Activated naive CD8-positive, alpha-beta T cell treated with anti-CD3 and anti-CD28 coated beads for 36 hours (primary cell): Measurements from ENCODE around the gene UBE4B. TPM values are rescaled to one million over a fixed set of nuclear protein-coding genes. Genes with fewer than 3 reads are reported as not detected.
"Not testable (repeated sequence)": the region's sequence is repeated elsewhere in the genome, so short reads cannot be mapped to it uniquely, and the experiment has no call there.

ENCODE experiments used
- DNase-seq: peaks from one replicate; pipeline ENCODE4 v3.0.0; 2021
- H3K27ac Mint-ChIP-seq: one replicate; pipeline ENCODE4 v1.8.0; 2022; ENCODE audit warnings: mild to moderate bottlenecking, moderate library complexity, mixed read lengths
- H3K27me3 Mint-ChIP-seq: one replicate; pipeline ENCODE4 v1.8.0; 2022; ENCODE audit warnings: mild to moderate bottlenecking, mixed read lengths
- H3K36me3 Mint-ChIP-seq: one replicate; pipeline ENCODE4 v1.8.0; 2021; ENCODE audit warnings: mild to moderate bottlenecking, mixed read lengths
- H3K4me1 Mint-ChIP-seq: one replicate; pipeline ENCODE4 v1.8.0; 2021; ENCODE audit warnings: mixed read lengths
- H3K4me3 Mint-ChIP-seq: one replicate; pipeline ENCODE4 v1.8.0; 2022; ENCODE audit warnings: mild to moderate bottlenecking, moderate library complexity, mixed read lengths
- H3K9me3 Mint-ChIP-seq: one replicate; pipeline ENCODE4 v1.8.0; 2022; ENCODE audit warnings: mixed read lengths
- total RNA-seq, 2 experiments: library from RNA; stranded (reverse); gene quantifications; one replicate each; pipeline ENCODE4 v1.2.3, GENCODE V29; 2021

Gene UBE4B
- total RNA-seq, 2 experiments from 2014 or later: 32.9 to 35.9 TPM

DNA sequence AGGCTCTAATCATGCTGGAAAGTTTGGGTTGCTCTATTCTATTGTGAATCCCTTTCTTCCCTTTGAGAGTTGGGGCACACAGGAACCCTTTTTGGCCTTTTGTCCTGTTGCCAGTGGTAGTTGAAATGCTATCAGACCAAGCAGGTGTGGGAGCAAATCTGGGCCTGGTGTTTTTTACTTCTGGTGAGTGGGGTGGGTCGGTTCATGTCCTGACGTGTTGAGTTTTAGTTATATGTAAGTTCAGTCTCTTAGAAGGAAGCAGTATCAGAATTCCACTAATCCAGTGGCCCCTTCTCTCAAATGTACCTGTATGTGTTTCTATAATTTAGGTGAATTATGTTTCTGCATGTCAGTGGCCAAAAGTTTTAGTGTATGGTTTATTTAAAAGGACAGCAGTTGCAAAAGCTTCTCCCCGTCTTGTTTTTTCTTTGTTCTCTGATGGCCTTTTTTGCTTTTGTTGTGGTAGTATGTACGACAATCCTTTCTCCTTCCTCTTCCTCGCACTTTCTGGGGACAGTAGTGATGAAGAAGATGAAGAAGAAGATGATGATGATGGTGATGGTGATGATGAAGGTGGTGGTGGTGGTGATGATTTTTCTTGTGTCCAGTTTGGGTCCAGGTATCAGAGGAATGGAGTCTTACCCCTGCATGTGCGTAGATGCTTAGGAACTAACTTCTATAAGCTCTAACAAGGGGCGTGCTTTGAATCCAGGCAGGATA, 74.2 kb downstream of the UBE4B start:
- no peak for DNase-seq
- no peak overlapping the region for H3K27ac Mint-ChIP-seq
- no peaks in the 10 kb centered on the region for H3K27me3 Mint-ChIP-seq
- peaks cover 8% of the 10 kb centered on the region for H3K36me3 Mint-ChIP-seq
- no peaks in the 10 kb centered on the region for H3K4me1 Mint-ChIP-seq
- H3K4me3 Mint-ChIP-seq: no peak overlapping the region
- no peaks in the 10 kb centered on the region for H3K9me3 Mint-ChIP-seq

DNA sequence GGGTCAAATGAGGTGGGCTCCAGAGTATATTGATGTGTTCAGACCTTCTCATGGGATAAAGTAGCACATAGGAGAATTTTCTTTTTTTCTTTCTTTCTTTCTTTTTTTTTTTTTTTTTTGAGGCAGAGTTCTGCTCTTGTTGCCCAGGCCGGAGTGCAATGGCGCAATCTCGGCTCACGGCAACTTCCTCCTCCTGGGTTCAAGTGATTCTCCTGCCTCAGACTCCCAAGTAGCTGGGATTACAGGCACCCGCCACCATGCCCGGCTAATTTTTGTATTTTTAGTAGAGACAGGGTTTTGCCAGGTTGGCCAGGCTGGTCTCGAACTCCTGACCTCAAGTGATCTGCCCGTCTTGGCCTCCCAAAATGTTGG, 74.7 kb downstream of the UBE4B start:
- H3K4me3 Mint-ChIP-seq, H3K36me3 Mint-ChIP-seq, H3K27me3 Mint-ChIP-seq: not testable (repeated sequence)

DNA sequence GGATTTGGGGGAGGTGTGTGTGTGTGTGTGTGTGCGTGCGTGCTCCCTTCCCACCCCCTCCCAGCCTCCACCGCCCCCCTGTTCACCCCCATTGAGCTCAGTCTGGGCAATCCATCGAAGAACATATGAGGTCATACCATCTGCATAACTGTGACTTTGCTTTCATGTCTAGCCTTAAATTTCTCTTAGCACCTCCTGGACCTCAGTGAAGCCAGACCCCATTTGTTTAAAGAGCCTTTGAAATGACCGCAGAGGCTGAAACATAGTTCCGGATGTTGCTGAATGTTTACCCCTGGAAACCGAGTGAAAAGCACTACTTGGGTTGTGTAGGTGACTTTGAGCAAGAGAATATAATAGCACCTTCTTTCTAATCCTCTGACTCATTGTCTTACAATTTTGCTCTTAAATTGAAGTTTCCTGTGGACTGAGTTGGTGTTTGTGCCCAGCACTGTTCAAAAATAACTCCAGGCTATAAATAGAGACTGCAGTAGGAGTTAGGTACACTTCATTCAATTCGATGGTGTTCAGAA, 75.4 kb downstream of the UBE4B start:
- H3K27ac Mint-ChIP-seq: no peak overlapping the region
- H3K27me3 Mint-ChIP-seq: no peaks in the 10 kb centered on the region
- H3K36me3 Mint-ChIP-seq: peaks cover 6% of the 10 kb centered on the region
- DNase-seq: no peak
- no peaks in the 10 kb centered on the region for H3K4me1 Mint-ChIP-seq
- no peaks in the 10 kb centered on the region for H3K9me3 Mint-ChIP-seq
- no peak overlapping the region for H3K4me3 Mint-ChIP-seq

More for the DNA sequence above, 74.7 kb downstream of the UBE4B start:
- H3K4me1 Mint-ChIP-seq, H3K27ac Mint-ChIP-seq, DNase-seq, H3K9me3 Mint-ChIP-seq: not testable (repeated sequence)

DNA sequence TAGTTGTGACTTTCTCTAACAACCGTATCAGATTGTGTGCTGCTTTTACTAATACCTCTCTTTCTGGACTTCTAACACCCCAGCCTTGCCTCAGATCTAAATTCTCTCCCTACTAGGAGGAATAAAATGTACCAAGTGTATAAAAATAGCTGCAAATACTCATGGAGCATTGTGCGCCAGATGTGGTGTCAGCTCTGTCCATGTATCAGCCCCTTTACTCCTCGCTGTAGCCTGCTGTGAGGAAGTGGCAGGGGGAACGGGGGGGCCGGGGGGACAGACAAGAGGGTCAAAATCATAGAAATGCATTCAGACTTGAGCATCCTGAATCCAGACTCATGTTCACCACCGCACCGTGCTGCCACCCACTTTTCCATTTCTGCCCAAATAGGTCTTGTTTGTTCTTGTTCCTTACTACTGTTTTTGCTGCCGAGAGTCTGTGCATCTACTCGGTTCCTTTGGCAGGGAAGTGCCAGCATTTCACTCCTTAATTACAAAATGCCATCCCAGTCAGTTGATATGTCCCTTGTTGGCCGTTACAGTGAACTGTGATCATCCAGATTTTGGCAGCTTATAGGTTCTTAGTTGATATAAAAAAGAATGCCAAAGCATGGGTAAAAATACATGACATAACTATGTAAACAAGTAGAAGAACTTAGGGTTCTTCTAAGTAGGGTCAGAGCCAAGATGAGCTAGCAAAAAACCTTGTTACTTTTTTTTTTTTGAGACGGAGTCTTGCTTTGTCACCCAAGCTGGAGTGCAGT, 76.4 kb downstream of the UBE4B start:
- Mint-ChIP-seq H3K36me3 (peaks cover 6% of the 10 kb centered on the region), H3K27me3 (no peaks in the 10 kb centered on the region), H3K4me3 (no peak overlapping the region), H3K4me1 (no peaks in the 10 kb centered on the region), H3K27ac (no peak overlapping the region), H3K9me3 (no peaks in the 10 kb centered on the region)
- no peak for DNase-seq

DNA sequence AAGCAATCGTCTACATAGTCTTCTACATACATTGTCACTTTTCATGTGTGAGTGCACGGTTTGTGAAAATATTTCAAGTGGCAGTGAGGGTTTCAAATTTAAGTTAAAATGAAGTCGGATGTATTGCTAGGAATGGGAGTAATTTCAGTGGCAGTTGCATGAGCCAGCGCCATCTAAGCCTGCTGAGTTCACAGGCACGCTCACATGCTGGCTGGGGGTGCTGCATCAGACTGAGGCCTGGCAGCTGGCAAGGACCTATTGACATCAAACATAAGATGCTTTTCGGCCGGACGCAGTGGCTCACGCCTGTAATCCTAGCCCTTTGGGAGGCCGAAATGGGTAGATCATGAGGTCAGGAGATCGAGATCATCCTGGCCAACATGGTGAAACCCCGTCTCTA, 80.7 kb downstream of the UBE4B start:
- DNase-seq: no peak
- Mint-ChIP-seq H3K4me3 (no peak overlapping the region), H3K27ac (no peak overlapping the region), H3K27me3 (no peaks in the 10 kb centered on the region), H3K4me1 (no peaks in the 10 kb centered on the region), H3K36me3 (peaks cover 4% of the 10 kb centered on the region), H3K9me3 (no peaks in the 10 kb centered on the region)

DNA sequence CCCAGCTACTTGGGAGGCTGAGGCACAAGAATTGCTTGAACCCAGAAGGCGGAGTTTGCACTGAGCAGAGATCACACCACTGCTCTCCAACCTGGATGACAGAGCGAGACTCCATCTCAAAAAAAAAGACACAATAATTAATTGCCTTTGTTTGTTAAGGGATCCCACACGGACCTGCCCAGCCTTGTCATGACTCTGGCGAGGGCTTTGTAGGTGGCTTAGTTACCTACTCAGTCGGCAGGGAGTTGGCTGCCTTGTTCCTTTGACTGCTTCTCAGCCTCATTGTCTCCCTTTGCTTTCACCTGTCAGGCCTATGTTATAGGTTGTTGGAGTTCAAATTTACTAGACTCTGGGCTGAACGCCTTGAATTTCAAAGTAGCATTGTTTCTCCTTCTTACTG, 82.0 kb downstream of the UBE4B start:
- Mint-ChIP-seq H3K4me1 (no peaks in the 10 kb centered on the region), H3K9me3 (no peaks in the 10 kb centered on the region), H3K4me3 (no peak overlapping the region), H3K27ac (no peak overlapping the region), H3K27me3 (no peaks in the 10 kb centered on the region), H3K36me3 (peaks cover 4% of the 10 kb centered on the region)
- no peak for DNase-seq

DNA sequence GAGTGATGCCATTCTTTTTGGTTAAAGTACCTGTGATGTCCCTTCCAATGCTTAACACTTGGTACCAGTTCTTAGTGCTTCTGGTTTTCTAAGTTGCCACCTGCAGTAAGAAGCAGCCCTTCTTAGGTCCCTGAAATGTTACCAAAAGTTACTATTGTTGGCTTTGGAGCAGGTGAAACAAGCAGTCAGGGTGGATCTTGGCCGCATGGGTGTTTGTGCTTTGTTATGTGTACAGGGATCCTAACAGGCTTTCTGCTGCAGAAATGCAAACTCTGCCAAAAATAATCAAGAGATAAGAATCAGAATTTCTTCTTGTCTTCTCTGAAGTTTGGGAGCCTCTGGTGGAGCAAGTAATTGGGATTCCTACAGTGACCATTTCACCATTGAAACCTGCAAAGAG, 84.4 kb downstream of the UBE4B start:
- Mint-ChIP-seq H3K9me3 (no peaks in the 10 kb centered on the region), H3K36me3 (no peaks in the 10 kb centered on the region)

DNA sequence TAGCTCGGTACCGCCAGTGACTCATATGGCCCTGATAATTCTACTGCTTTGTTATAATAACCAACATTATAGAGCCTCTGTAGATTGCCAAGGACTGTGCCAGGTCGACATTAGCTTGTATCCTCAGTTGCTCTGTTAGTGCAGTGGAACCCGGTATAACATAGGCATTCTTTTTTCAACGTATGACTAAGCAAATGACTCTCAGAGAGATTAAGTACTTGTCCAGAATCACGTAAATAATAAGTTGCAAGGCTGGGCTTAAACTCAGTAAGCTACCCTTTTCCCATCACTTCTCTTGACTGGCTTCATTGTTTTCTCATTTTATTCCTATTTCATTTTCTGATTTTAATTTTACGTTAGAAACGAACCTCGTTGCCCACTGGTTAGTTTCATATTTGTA, 85.1 kb downstream of the UBE4B start:
- Mint-ChIP-seq H3K4me3 (no peak overlapping the region), H3K36me3 (no peaks in the 10 kb centered on the region), H3K27ac (no peak overlapping the region), H3K27me3 (no peaks in the 10 kb centered on the region), H3K4me1 (no peaks in the 10 kb centered on the region), H3K9me3 (no peaks in the 10 kb centered on the region)
- no peak for DNase-seq

More for the DNA sequence above, 84.4 kb downstream of the UBE4B start:
- Mint-ChIP-seq H3K4me3 (no peak overlapping the region), H3K4me1 (no peaks in the 10 kb centered on the region), H3K27ac (no peak overlapping the region), H3K27me3 (no peaks in the 10 kb centered on the region)
- no peak for DNase-seq

DNA sequence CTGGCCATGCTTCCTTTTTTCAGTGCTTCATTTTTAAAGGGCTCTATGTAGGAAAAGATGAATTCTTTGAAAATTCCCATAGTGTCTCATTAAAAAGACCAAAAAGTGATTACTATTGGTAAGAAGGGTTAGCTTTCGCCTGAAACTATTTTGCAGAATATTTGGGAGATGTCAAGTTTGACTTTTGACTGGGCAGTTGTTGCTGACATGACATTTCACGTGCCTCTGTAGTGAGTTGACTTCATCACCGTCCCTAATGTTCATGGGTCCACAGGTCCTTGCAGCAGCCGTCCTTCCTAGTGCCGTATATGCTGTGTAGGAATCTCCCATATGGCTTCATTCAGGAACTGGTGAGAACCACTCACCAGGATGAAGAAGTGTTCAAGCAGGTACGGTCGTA, 88.9 kb downstream of the UBE4B start:
- H3K27ac Mint-ChIP-seq: no peak overlapping the region
- H3K27me3 Mint-ChIP-seq: no peaks in the 10 kb centered on the region
- no peaks in the 10 kb centered on the region for H3K36me3 Mint-ChIP-seq
- no peaks in the 10 kb centered on the region for H3K9me3 Mint-ChIP-seq
- H3K4me3 Mint-ChIP-seq: no peak overlapping the region
- H3K4me1 Mint-ChIP-seq: no peaks in the 10 kb centered on the region
- DNase-seq: no peak

DNA sequence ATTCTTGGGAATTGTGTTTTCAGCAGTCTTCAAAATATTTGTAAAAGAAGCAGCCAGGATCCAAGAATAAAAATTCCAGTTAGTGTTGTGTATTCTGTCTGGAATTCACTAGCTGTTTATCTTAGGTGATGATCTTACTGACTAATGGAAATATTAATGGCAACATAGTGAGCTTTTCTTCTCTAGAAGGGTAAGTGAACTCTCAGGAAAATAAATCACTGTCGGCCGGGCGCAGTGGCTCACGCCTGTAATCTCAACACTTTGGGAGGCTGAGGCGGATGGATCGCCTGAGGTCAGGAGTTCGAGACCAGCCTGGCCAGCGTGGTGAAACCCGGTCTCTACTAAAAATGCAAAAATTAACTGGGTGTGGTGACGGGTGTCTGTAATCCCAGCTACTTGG, 90.2 kb downstream of the UBE4B start:
- no peak overlapping the region for H3K4me3 Mint-ChIP-seq
- DNase-seq: no peak
- H3K9me3 Mint-ChIP-seq: no peaks in the 10 kb centered on the region
- no peaks in the 10 kb centered on the region for H3K27me3 Mint-ChIP-seq
- no peak overlapping the region for H3K27ac Mint-ChIP-seq
- no peaks in the 10 kb centered on the region for H3K4me1 Mint-ChIP-seq
- H3K36me3 Mint-ChIP-seq: no peaks in the 10 kb centered on the region

DNA sequence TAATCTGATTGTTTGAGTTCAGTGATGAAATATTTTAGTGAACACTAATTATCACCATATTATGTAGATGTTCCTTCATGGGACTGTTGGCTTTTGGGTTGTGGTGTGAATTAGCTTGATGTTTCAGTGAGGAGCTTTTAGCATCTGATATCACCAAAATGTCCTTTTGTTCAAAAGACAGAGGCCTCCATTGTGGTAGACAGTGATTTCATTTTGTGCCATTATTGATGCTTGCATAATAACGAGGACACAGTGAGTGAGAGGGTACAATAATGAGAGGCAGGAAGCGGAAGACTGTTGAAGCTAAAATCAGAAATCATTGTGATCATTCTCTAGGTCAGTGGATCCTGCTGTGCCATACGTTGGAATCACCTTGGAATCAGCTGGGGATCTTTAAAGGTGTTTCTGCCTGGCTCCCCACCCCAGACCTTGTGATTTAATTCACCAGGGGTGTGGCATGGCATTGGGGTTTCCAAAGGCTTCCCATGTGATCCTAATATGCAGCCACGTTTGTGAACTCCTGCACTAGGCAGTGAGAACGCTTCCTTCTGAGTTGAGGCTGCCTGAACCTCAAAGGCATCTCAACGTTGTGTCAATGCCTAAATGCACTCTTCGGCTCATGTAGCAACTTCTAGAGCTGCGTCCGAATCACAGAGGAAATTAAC, 95.5 kb downstream of the UBE4B start:
- H3K4me1 Mint-ChIP-seq: no peaks in the 10 kb centered on the region
- no peaks in the 10 kb centered on the region for H3K9me3 Mint-ChIP-seq
- no peak overlapping the region for H3K27ac Mint-ChIP-seq
- DNase-seq: no peak
- H3K36me3 Mint-ChIP-seq: no peaks in the 10 kb centered on the region
- no peak overlapping the region for H3K4me3 Mint-ChIP-seq
- no peaks in the 10 kb centered on the region for H3K27me3 Mint-ChIP-seq

DNA sequence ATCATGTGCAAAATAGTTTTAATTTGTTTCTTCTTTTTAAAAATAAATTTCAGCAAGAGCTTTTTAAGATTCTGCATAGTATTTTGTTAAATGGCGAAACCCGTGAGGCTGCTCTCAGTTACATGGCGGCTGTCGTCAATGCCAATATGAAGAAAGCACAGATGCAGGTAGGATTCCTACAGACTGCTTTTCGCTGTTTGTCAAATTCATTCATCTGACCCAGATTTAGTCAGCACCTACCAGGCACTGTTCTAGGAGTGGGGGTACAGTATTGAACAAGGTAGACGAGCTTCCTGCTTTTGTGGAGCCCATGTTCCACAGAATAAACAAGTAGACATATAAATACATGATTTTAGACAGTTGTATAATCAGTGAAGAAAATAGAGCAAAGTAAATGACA, 99.6 kb downstream of the UBE4B start:
- DNase-seq: no peak
- H3K36me3 Mint-ChIP-seq: peaks cover 7% of the 10 kb centered on the region
- H3K9me3 Mint-ChIP-seq: no peaks in the 10 kb centered on the region
- H3K27me3 Mint-ChIP-seq: no peaks in the 10 kb centered on the region
- no peak overlapping the region for H3K4me3 Mint-ChIP-seq
- H3K4me1 Mint-ChIP-seq: no peaks in the 10 kb centered on the region
- H3K27ac Mint-ChIP-seq: no peak overlapping the region

DNA sequence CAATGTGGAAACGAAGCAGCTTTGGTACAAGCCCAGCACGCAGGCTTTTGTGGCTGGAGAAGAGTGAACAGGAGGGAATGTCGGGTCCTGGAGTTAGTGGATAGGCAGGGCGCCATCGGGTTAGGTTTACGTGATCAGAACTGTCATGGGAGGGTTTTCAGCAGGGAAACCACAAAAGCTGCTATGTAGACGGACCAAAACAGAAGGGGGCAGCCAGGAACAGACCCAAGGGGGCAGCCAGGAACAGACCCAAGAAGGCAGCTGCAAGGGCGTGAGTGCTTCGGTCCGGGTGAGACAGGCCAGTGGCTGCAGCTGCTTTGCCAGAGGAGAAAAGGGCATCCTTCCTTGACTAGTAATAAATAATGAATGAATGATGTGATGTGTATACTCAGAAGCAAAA, 100.1 kb downstream of the UBE4B start:
- Mint-ChIP-seq H3K27me3 (no peaks in the 10 kb centered on the region), H3K4me3 (no peak overlapping the region), H3K4me1 (no peaks in the 10 kb centered on the region), H3K36me3 (peaks cover 10% of the 10 kb centered on the region), H3K9me3 (no peaks in the 10 kb centered on the region), H3K27ac (no peak overlapping the region)
- no peak for DNase-seq

DNA sequence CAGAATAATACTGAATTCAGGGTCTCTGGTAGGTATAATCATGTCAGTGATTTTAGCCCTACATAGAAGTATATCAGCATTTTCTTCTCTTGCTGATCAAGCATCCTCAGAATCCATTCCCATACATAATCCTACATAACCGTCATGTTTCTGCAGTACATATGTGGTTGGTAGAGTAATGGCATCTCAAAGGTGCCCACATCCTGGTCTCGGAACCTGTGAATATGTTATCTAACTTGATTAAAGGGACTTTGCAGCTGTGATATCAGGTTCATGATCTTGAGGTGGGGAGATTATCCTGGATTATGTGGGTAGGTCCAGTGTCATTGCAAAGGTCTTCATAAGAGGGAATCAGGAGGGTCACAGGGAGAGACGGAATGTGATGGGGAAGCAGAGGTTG, 108.2 kb downstream of the UBE4B start:
- H3K4me3 Mint-ChIP-seq: no peak overlapping the region
- H3K27me3 Mint-ChIP-seq: no peaks in the 10 kb centered on the region
- H3K9me3 Mint-ChIP-seq: no peaks in the 10 kb centered on the region
- H3K36me3 Mint-ChIP-seq: peaks cover 12% of the 10 kb centered on the region
- H3K27ac Mint-ChIP-seq: no peak overlapping the region
- no peaks in the 10 kb centered on the region for H3K4me1 Mint-ChIP-seq
- DNase-seq: no peak

DNA sequence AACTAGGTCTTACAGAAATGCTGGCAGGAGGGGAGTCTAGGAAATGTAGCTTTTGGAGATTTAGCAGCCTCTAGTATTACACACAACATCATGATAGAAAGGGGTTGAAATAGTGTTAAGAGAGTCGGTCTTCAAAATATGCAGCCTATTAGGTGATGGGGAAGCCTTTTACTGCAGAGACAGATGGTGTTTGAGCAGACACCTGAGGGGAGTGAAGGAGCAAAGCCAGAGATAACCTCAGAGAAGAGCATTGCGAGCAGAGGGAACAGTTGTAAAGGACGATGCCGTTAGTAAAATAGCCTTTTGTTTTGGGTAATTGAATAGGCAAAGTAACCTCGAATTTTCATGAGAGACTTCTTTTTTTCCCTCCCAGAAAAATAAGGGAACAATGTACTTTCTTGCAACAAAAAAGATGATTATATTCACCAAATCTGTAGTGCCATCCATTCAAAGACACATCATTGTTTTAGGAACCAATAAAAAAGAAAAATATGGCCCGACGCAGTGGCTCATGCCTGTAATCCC, 111.3 kb downstream of the UBE4B start:
- Mint-ChIP-seq H3K27me3 (no peaks in the 10 kb centered on the region), H3K36me3 (peaks cover 4% of the 10 kb centered on the region), H3K4me1 (no peaks in the 10 kb centered on the region), H3K9me3 (no peaks in the 10 kb centered on the region), H3K27ac (no peak overlapping the region), H3K4me3 (no peak overlapping the region)
- DNase-seq: no peak
